ENCODE measurements around the gene INTS1. TPM values are rescaled to one million over a fixed set of nuclear protein-coding genes. Genes with fewer than 3 reads are reported as not detected.
A peak's percentile ranks its signal among the peaks of the same experiment; 100 is the strongest.

The INTS1 gene
- total and polyA plus RNA-seq, 2 experiments from 2014 or later: 35.1 to 111 TPM

GRCh38 chr7:1428941-1429501 lies 75.2 kb downstream of the INTS1 start:
- Histone ChIP-seq H3K4me2 (no peak overlapping the region), H3K9me2 (ENCODE audit: insufficient read depth) (no peaks in the 10 kb centered on the region), H3K27me3 (ENCODE audit: insufficient read depth) (no peaks in the 10 kb centered on the region), H2AFZ (0 out of 2 replicates have a peak overlapping the region, but pooled peaks have one; percentile 28), H4K20me1 (replicated peaks; ENCODE audit: insufficient read depth) (no peaks in the 10 kb centered on the region), H3K27ac (ENCODE audit: low read depth) (no peak overlapping the region), H3K4me1 (ENCODE audit: insufficient read depth) (no peaks in the 10 kb centered on the region), H3K36me3 (ENCODE audit: insufficient read depth) (no peaks in the 10 kb centered on the region), H3K79me2 (replicated peaks; ENCODE audit: insufficient read depth) (no peaks in the 10 kb centered on the region), H3F3A (replicated peaks; ENCODE audit: low read depth) (no peaks in the 10 kb centered on the region), H3K4me3 (no peak overlapping the region)
- no peaks in the 10 kb centered on the region for H3K36me3 Mint-ChIP-seq (ENCODE audit: low read depth)
- ATAC-seq: peak; percentile 3; the same call in 2 of the 3 replicates
- DNase-seq (ENCODE audit: low spot score): no peak
- peaks cover 18% of the 10 kb centered on the region for H3K27me3 Mint-ChIP-seq (ENCODE audit: insufficient read depth, low read depth, poor library complexity)
- H3K4me1 Mint-ChIP-seq: peaks cover 2% of the 10 kb centered on the region
- no peak overlapping the region for H3K4me3 Mint-ChIP-seq
- H3K27ac Mint-ChIP-seq: no peak overlapping the region
- H3K9me3 Mint-ChIP-seq: no peaks in the 10 kb centered on the region
- no peak for TF ChIP-seq ETS1 (IDR thresholded peaks at IDR 0.05)
- no peak for TF ChIP-seq REST (IDR thresholded peaks at IDR 0.05; ENCODE audit: unreplicated experiment)
- TF ChIP-seq ZNF462 (CRISPR knock-in tag; IDR thresholded peaks at IDR 0.05): no peak
- TF ChIP-seq EZH2 (IDR thresholded peaks at IDR 0.05; ENCODE audit: low read depth, unreplicated experiment): no peak
- no peak for TF ChIP-seq POLR2AphosphoS5 (IDR thresholded peaks at IDR 0.05; ENCODE audit: low read depth)

Data from GM23338 (cell line).